ENCODE data around the gene WNT5B.
A peak's percentile ranks its signal among the peaks of the same experiment; 100 is the strongest.

The WNT5B gene

DNA sequence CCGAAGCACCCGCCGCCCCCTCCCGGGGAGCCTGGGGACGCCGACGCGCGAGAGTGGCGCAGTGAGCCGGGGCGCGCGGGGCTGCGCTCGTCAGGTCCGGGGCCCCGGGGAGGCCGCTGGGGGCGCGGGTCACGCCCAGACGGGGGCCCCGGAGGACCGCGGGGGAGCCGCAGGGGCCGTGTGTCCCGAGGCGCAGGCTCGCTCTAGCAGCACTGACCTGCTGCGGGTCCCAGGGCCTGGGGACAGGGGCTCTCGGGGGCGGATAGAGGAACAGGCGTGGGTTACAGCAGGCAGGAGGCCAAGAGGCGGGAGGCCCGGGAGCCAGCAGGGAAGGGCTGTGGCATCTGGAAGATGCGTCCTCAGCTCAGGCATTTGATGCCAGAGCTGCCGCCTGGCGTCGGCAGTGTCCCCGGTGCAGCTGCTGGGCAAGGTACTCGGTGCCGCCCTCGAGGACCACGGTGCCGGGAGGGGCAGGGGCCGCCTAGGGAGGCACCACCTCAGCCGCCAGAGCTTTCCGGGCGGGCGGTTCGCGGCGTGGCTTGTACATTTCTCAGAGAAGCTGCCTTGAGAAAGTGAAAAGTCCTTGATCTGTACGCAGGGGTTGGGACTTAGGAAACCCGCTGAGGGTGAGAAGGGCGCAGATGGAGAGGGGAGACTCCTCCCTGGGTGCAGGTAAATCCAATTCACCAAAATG is 1.2 kb downstream of the WNT5B start:
- peak; percentile 59 for DNase-seq (ENCODE audit: low spot score)

DNA sequence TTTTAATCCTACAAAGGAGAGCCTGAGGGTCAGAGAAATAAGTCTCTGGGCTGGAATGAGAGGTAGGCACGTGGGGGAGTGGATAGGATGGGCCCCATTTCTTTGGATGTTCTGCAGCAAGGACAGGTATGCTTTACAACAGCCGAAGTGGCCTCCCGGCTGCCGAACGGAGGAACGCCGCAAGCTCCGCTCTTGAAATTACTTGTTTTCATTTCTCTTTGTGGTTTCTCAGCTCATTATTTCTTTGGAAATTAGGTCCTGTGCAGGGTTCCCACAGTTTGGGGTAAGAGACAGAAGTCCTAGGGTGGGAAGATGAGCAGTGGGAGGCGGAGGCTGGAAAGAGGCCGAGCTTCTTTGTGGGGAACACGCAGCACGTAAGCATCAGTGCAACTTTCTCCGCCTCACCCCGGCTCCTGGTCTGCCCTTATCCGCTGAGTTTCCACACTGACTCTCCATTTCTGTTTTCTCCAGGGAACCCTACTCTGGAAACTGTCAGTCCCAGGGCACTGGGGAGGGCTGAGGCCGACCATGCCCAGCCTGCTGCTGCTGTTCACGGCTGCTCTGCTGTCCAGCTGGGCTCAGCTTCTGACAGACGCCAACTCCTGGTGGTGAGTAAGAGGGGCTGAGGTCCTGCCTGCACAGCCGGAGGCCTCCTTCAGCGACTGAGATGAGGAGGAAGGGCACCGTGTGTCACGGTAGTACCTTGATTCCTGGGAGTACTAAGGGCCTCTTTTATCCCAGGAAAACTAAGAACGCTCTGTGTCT is 2.0 kb downstream of the WNT5B start:
- no peak for DNase-seq (ENCODE audit: low spot score)

DNA sequence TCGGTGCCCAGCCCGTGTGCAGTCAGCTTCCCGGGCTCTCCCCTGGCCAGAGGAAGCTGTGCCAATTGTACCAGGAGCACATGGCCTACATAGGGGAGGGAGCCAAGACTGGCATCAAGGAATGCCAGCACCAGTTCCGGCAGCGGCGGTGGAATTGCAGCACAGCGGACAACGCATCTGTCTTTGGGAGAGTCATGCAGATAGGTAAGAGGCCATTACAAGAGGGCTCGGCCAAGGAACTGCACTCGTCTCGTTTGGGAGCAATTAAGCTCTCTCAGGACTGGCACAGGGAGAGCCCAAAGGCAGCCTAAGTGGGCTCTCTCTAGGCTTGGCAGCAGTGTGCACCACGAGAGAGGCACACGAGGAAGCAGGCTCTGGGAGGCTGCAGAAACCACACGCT is 3.7 kb downstream of the WNT5B start:
- no peak for DNase-seq (ENCODE audit: low spot score)

DNA sequence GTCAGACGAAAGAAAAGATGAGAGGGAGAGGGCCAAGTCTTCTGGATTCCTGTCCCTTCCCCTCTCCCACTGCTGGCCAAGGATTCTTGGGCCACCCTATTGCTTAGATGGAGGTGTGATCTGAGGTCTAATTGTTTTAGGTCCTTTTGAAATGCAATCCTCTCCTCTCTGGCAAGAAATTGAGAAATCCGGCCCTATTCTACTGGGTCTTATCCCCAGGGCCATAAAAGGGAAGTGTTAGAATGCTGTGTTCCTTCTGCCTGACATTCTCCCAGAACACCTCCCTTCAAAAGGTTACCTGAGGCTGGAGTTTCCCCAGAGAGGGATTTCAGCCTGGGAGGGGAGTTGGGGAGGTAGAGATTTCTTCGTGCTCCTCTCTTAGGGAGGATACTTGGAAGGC is 4.4 kb downstream of the WNT5B start:
- no peak for DNase-seq (ENCODE audit: low spot score)

DNA sequence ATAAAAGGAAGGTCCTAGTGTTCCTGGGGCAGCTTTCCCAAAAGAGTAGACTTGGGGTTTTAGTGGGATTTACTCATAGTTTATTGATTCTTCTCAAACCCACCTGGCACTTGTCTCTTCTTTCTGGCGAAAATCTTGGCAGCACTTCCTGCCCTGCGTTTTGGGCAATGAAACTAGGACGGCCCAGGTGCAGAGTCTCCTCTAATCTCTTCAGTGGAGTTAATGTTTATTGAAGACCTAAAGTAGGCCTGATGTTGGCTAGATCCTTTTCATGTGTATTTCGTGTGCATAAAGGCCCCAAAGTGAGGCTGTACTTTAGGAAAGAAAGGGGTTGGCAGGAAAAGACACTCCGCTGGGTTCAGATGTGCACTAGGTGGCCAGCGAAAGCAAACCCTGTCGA is 5.1 kb downstream of the WNT5B start:
- DNase-seq (ENCODE audit: low spot score) = no peak

DNA sequence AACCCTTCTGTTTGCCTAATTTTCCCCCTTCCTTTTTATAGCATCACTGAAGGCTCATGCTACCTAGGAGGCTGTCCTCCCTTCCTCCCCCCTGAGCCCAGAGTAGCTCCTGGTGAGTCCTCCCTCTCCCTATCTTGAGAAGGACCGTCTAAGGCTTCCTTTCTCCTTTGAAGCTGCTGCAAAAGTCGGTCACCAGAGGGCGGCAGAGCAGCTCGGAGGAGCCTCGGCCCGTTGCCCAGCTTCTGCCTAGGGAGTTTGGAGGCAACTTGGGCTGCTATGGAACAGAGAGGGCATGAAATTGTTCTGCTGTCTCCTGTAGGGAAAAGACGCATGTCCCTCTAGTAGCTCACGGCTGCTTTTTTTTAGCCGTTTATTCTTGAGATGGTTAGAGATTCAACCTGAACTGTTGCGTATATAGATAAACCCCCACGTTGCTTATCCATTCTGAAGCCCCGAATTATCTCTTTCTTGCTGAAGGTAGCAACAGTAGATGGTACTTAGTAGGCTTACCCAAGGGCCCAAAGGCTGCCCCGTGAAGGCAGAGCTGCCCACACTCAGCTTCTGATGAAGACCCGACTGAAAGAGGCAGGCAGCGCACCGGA is 5.7 kb downstream of the WNT5B start:
- DNase-seq (ENCODE audit: low spot score) = peak; percentile 88

DNA sequence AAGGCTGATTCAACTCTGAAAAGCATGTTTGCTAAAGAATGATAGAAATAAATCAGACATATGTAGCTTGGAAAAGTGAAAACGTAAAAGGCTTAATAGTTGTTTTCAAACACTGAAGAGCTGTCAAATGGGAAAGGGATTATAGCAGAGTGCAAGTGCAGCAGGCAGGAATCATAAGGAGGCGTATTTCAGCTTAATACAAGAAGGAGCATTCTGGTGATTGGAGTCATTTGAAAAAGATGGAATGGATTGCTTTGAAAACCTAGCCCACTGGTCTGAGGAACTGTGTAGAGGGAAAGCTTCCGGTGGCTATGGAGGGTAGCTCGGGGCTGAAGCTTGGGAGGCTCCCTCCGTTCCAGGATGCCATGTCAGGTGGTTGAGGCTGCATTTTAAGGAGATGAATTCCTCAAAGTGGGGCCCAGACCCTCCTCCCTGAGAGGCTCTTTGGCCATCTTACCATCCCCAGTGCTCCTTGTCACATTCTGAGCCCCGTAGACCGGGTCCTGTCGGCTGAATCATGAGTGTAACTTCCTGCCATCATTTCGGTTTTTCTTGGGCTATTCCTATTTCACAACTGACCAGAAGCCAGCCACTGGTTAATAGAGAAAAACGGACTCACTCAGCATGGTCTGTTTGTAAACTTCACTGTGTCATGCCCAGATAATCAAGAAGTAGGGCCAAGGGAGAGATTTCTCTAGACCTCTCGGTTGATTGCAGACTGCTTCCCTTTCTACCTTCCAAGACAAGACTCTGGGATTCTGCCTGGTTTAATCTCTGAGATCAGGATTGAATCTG is 6.5 kb downstream of the WNT5B start:
- DNase-seq (ENCODE audit: low spot score) = no peak

DNA sequence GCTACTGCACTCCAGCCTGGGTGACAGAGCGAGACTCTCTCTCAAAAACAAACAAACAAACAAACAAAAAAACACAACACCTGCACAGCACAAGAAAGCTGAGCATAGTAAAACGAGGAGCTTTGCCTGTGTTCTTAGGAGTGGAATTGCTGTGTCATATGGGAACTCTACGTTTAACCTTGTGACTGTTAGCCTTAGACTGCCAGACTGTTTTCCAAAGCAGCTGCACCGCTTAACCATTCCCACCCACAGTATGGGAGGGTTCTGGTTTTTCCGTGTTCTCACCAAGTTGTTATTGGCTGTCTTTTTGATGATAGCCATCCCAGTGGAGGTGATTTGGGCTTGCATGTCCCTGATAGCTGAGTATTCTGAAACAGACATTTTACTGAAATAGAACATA is 9.2 kb downstream of the WNT5B start:
- DNase-seq (ENCODE audit: low spot score) = no peak

DNA sequence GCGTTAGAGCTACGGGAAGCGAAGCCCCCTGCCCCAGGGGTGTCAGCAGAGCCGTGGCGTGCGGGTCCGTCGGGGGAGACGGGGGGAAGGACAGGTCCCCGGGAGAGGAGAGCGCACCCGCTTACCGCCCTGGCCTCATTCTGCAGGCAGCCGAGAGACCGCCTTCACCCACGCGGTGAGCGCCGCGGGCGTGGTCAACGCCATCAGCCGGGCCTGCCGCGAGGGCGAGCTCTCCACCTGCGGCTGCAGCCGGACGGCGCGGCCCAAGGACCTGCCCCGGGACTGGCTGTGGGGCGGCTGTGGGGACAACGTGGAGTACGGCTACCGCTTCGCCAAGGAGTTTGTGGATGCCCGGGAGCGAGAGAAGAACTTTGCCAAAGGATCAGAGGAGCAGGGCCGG is 10.5 kb downstream of the WNT5B start:
- no peak for DNase-seq (ENCODE audit: low spot score)

DNA sequence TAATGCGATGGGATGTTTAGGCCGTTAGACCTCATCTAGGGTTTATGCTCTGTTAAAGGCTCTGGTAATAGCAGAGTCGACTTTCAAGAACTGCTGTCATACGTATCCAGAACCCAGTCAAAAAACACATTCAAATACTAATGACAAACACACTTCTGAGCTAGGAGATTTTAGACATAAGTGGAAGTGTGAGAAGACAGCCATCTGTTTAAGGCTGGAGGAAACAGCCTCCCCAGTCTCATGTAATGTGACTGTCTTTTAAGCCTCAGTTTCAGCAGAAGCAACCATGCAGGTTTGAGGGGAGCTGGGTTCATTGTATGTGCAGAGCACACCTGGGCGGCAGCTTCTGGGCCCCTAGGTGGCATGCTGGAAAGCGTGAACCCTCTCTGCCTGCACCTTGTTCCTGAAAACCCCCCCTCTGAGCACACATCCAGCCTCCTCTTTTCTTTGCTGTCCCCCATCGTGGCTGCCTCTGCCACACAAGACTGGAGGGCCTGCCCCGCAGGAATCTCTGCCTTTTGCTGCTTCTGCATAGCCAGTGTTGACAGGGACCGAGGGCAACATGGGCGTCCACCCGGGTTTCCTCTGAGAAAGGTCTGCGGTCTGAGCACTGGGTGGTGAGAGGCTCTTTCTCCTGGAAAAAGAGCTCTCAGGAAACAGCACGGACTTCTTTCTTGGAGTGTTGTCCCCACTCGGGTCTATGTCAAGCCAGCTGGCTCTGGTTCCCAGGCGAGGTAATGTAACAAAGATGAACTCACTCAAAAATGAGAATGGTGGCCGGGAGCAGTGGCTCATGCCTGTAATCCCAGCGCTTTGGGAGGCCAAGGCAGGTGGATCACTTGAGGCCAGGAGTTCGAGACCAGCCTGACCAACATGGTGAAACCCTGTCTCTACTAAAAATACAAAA is 11.6 kb downstream of the WNT5B start:
- DNase-seq (ENCODE audit: low spot score) = no peak

DNA sequence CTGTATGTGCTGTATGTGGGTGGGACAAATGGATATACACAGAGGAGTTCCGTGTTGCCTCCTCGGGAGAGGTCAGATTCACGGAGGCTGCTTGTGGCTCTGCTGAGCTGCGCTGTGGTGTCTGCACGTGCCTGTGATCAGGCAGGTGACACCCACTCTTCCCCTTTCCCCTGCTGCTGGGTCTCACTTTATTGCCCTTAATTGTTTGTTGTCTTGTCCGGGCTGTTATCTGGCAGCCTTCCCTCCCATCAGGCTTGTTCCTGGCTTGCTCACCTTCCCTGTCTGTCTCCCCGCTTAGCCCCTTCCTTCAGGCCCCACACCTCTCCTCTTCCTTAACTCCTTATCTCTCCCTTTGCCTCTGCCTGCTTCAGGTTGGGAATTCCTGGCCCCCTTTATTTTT is 13.5 kb downstream of the WNT5B start:
- DNase-seq (ENCODE audit: low spot score) = no peak

DNA sequence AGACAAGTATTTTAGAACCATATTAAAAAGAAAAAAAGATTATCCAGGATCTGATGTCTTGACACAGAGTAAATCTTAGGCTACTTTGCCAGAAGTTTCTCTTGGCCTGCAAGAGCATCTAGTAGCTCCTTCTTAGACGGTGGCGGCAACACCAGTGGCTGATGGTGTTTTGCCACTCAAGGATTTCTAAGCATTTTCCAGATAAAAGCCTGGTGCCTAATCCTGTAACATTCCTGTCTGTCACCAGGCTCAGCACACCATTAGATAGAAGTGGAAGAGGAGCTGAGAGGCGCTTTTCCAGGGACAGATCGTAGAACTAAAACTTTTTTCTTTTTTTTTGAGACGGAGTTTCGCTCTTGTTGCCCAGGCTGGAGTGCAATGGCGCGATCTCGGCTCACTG is 14.0 kb downstream of the WNT5B start:
- DNase-seq (ENCODE audit: low spot score) = no peak

DNA sequence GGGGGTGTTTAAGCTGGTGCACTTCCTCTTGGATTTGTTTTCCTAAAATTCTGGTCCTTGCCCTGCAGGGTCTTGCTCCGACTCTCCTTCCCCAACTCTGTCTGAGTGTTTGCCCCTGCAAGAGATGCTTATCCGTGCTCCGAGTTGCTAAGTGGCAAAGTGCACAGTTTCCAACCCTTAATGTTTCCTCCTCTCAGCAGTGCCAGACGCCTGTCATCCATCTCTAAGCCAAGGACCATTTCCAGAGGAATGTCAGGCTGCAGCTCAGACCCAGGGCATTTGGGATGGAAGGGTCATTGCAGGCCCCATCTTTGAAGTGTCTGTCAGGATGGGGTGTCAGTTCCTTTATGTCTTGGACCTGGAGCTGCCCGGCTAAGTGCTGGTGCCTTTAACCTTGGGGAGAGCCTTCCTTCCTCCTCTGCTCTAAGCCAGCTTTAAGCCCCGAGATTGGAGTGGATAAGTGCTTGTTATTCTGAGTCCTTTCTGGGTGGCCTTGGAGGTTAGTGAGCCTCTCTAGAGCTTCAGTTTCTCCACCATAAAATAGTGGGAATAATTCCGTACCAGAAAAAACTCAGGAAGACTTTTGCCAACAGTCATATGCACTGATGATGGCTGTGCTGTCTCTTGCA is 15.0 kb downstream of the WNT5B start:
- no peak for DNase-seq (ENCODE audit: low spot score)

DNA sequence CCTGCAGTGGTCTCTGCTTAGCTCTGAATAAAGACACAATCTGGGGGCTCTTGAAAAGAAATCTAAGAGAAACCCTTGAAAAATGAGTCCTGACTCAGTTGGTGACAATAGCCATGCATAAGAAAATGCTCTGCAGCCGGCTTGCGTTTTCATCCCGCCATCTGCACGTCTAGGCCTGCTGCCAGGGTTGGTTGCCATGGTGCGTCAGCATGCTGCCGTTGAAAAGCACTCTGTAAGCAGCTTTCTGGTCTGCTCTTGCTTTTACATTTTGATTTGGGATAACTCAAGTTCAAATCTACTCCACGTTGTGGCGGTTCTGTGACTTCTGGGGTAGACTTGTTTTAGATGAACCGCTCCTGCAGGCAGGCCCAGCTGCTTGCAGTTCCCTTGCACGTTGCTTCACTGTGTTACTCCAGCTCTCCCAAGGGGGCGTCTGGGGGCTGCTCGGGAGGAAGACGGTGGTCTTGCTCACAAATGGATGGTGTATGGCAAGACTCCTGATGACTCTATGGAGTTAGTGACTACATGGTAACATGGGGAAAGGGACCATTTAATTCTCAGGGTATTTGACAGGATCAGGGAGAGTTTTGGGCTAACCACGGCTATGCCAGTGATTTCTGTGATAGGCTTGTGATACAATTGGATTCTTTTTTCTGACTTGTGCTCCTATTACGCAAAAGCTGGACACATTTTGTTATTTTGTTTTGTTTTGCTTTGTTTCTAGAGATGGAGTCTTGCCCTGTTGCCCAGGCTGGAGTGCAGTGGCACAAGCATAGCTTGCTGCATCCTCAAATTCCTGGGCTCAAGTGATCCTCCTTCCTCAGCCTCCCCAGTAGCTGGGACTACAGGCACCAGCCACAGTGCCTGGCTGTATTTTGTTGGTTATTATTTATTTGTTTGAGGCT is 15.8 kb downstream of the WNT5B start:
- DNase-seq (ENCODE audit: low spot score) = peak; percentile 83

DNA sequence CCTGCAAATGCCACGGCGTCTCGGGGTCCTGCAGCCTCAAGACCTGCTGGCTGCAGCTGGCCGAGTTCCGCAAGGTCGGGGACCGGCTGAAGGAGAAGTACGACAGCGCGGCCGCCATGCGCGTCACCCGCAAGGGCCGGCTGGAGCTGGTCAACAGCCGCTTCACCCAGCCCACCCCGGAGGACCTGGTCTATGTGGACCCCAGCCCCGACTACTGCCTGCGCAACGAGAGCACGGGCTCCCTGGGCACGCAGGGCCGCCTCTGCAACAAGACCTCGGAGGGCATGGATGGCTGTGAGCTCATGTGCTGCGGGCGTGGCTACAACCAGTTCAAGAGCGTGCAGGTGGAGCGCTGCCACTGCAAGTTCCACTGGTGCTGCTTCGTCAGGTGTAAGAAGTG is 16.8 kb downstream of the WNT5B start:
- no peak for DNase-seq (ENCODE audit: low spot score)

DNA sequence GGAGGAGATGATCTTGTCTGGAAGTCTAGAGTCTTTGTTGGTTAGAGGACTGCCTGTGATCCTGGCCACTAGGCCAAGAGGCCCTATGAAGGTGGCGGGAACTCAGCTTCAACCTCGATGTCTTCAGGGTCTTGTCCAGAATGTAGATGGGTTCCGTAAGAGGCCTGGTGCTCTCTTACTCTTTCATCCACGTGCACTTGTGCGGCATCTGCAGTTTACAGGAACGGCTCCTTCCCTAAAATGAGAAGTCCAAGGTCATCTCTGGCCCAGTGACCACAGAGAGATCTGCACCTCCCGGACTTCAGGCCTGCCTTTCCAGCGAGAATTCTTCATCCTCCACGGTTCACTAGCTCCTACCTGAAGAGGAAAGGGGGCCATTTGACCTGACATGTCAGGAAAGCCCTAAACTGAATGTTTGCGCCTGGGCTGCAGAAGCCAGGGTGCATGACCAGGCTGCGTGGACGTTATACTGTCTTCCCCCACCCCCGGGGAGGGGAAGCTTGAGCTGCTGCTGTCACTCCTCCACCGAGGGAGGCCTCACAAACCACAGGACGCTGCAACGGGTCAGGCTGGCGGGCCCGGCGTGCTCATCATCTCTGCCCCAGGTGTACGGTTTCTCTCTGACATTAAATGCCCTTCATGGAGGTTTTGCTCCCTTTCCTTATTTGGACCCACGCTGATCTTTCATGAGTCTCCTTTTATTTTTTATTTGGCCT is 17.7 kb downstream of the WNT5B start:
- no peak for DNase-seq (ENCODE audit: low spot score)

DNA sequence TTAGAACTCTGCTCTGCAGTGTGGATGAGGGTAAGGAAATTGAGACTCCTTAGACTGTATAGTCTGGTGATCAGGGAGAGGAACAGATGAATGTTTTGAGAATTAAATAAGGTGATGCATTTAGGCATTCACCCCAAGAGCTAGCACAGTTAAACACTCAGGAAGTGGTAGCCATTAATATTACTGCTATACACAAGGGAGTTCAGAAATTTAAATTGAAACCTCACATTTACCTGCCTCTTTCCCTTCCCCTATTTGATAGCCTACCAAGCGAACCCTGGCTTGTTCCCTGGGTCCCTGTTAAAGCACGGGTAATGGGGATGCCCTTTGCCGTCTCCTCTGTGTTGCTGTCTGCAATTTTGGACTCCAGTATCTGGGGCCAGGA is 18.2 kb downstream of the WNT5B start:
- DNase-seq (ENCODE audit: low spot score) = no peak

DNA sequence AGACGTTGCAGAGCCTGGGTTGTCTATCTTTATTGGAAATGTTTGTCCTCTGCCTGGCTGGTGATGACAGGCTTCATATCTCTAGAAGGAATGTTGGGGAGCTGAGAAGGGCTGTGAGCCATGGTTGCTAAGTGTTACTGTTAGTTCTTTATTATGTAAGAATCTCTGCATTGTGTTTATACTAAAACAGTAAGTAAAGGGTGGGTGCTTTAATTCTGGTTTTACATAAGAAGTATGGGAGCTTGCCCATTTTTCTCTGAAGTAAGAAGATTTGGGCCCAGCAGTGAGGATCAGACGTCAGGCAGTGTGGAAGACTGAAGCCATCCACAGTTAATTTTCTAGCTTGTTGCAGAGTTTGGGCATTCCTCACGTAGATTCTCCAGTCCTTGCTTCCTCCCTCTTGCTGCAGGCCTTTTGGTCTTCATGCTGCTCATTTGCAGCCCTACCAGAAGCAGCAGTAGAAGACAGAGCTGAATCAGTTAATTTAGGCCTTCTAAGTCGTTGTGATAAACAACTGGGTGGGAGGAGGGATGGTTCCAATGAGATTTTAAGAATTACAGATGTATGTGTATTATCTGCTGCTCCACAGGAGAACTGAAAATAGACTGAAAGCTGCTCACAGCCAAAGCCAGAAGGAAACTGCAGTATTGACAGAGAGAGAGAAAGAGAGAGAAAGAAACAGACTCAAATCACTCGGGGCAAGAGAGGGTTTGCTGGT is 21.4 kb downstream of the WNT5B start:
- peak; percentile 44 for DNase-seq (ENCODE audit: low spot score)

DNA sequence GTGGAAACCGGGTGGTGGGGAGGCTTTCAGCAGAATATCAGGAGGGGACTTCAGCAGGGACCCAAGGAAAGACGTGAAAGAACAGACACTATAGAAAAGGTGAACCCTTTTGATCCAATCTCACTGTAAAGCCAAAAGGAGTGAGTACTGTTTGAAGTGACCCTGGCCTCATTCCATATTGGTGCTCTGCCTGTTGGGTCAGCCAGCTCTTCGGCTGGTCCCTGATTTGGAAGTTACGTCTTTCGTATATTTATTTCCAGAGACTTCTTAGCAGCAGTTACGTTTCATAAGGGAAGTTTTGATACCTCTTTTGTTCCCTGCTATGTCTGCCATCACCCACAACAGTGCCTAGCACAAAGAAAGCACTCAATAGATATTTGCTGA is 21.9 kb downstream of the WNT5B start:
- DNase-seq (ENCODE audit: low spot score) = no peak

All from GM03348 (cell line).